ENCODE measurements around the gene MAP3K3.

- TF ChIP-seq EP300 (IDR thresholded peaks at IDR 0.05; ENCODE audit: borderline replicate concordance) (no peak), TCF12 (IDR thresholded peaks at IDR 0.05; ENCODE audit: low read depth) (no peak), YY1 (IDR thresholded peaks at IDR 0.05; ENCODE audit: low read depth) (no peak), RAD21 (IDR thresholded peaks at IDR 0.05; ENCODE audit: low read depth) (no peak), CREB1 (IDR thresholded peaks at IDR 0.05; ENCODE audit: low read depth) (no peak), MAX (IDR thresholded peaks at IDR 0.05) (no peak), REST (IDR thresholded peaks at IDR 0.05; ENCODE audit: low read depth) (no peak), TAF1 (IDR thresholded peaks at IDR 0.05; ENCODE audit: low read depth) (no peak), FOXM1 (IDR thresholded peaks at IDR 0.05; ENCODE audit: borderline replicate concordance, low read depth) (no peak)
Observed at GRCh38 chr17:63704259-63704576, 82.0 kb downstream of the MAP3K3 start.
